Activated T-cell treated with anti-CD3 and anti-CD28 coated beads, Interleukin-2, amount 50 U/mL, for 48 hours (primary cell): Measurements from ENCODE around the gene STK17B.

Source experiments
- DNase-seq, 2 experiments: peaks; one replicate each; pipeline ENCODE4 v3.0.0-alpha.2; 2020

The STK17B gene

GRCh38 chr2:196183528-196184231 lies 12.3 kb upstream of the STK17B start:
- no peak for DNase-seq

GRCh38 chr2:196183172-196183473 lies 11.7 kb upstream of the STK17B start:
- DNase-seq, result no peak

- no peak for DNase-seq
Observed at GRCh38 chr2:196182439-196183171, 11.2 kb upstream of the STK17B start.

- DNase-seq, result no peak
Observed at GRCh38 chr2:196181484-196181883, 10.1 kb upstream of the STK17B start.

GRCh38 chr2:196177124-196177523 lies 5.7 kb upstream of the STK17B start:
- DNase-seq, result no peak

GRCh38 chr2:196176142-196176738 lies 4.9 kb upstream of the STK17B start:
- DNase-seq, result peak; percentile 81 to 84

GRCh38 chr2:196174404-196174803 lies 3.0 kb upstream of the STK17B start:
- DNase-seq, result peak in 1 of 2 experiments; percentile 62

- no peak for DNase-seq
Observed at GRCh38 chr2:196173505-196173904, 2.1 kb upstream of the STK17B start.

- DNase-seq, result no peak
Observed at GRCh38 chr2:196172951-196173350, 1.6 kb upstream of the STK17B start.

GRCh38 chr2:196171946-196172345 lies 568 bp upstream of the STK17B start:
- DNase-seq, result no peak

GRCh38 chr2:196170606-196171247 lies 651 bp downstream of the STK17B start:
- peak; percentile 67 to 71 for DNase-seq

- DNase-seq, result peak in 1 of 2 experiments; percentile 61
Observed at GRCh38 chr2:196170213-196170605, 1.2 kb downstream of the STK17B start.

- no peak for DNase-seq
Observed at GRCh38 chr2:196169516-196169915, 1.9 kb downstream of the STK17B start.

- DNase-seq, result no peak
Observed at GRCh38 chr2:196168181-196168580, 3.2 kb downstream of the STK17B start.

- DNase-seq, result no peak
Observed at GRCh38 chr2:196167666-196168065, 3.7 kb downstream of the STK17B start.

- no peak for DNase-seq
Observed at GRCh38 chr2:196166876-196167275, 4.5 kb downstream of the STK17B start.

GRCh38 chr2:196165016-196165415 lies 6.4 kb downstream of the STK17B start:
- DNase-seq, result no peak

- no peak for DNase-seq
Observed at GRCh38 chr2:196163285-196163684, 8.1 kb downstream of the STK17B start.

GRCh38 chr2:196162586-196163175 lies 8.7 kb downstream of the STK17B start:
- DNase-seq, result no peak

- no peak for DNase-seq
Observed at GRCh38 chr2:196160946-196161345, 10.4 kb downstream of the STK17B start.

- peak in 1 of 2 experiments; percentile 51 for DNase-seq
Observed at GRCh38 chr2:196160101-196160500, 11.3 kb downstream of the STK17B start.

GRCh38 chr2:196159221-196159892 lies 12.0 kb downstream of the STK17B start:
- DNase-seq, result peak in 1 of 2 experiments; percentile 47

GRCh38 chr2:196155575-196155974 lies 15.8 kb downstream of the STK17B start:
- DNase-seq, result no peak
